H9 (cell line): ENCODE measurements around the gene RABL6. TPM values are rescaled to one million over a fixed set of nuclear protein-coding genes. Genes with fewer than 3 reads are reported as not detected.
A peak's percentile ranks its signal among the peaks of the same experiment; 100 is the strongest.

ENCODE experiments used
- DNase-seq: peaks from one replicate; pipeline ENCODE4 v3.0.0-alpha.2; 2017
- H2AFZ ChIP-seq: one replicate; pipeline ENCODE4 v1.6.1; 2013; ENCODE audit warnings: mild to moderate bottlenecking, low read length, control low read depth, moderate library complexity
- H2AK5ac ChIP-seq: 2 replicates; pipeline ENCODE4 v1.6.1; 2013; ENCODE audit warnings: low read length, control low read depth, mixed read lengths; ENCODE audit not compliant: insufficient read length
- H2BK120ac ChIP-seq: one replicate; pipeline ENCODE4 v1.6.1; 2013; ENCODE audit warnings: low read depth, mild to moderate bottlenecking, low read length, control low read depth, inconsistent platforms; ENCODE audit not compliant: poor library complexity, severe bottlenecking
- H2BK12ac ChIP-seq: 2 replicates; pipeline ENCODE4 v1.6.1; 2013; ENCODE audit warnings: low read length, control low read depth, mixed read lengths, low read depth; ENCODE audit not compliant: insufficient read length
- H2BK15ac ChIP-seq: 2 replicates; pipeline ENCODE4 v1.6.1; 2013; ENCODE audit warnings: low read depth, low read length, control low read depth
- H2BK20ac ChIP-seq: one replicate; pipeline ENCODE4 v1.6.1; 2013; ENCODE audit warnings: low read depth, mild to moderate bottlenecking, low read length, control low read depth, inconsistent platforms; ENCODE audit not compliant: poor library complexity, severe bottlenecking
- H2BK5ac ChIP-seq: 2 replicates; pipeline ENCODE4 v1.6.1; 2013; ENCODE audit warnings: low read length, control low read depth, mixed read lengths; ENCODE audit not compliant: insufficient read length
- H3K14ac ChIP-seq: 2 replicates; pipeline ENCODE4 v1.6.1; 2013; ENCODE audit warnings: low read length, control low read depth; ENCODE audit not compliant: insufficient read depth
- H3K18ac ChIP-seq: 2 replicates; pipeline ENCODE4 v1.6.1; 2013; ENCODE audit warnings: low read depth, mild to moderate bottlenecking, mixed read lengths, low read length, control low read depth; ENCODE audit not compliant: insufficient read length
- H3K23ac ChIP-seq: 2 replicates; pipeline ENCODE4 v1.6.1; 2013; ENCODE audit warnings: low read length, control low read depth, mixed read lengths, low read depth; ENCODE audit not compliant: insufficient read length
- H3K23me2 ChIP-seq: 2 replicates; pipeline ENCODE4 v1.6.1; 2013; ENCODE audit warnings: low read depth, mild to moderate bottlenecking, mixed read lengths, low read length, control low read depth; ENCODE audit not compliant: insufficient read length, poor library complexity, severe bottlenecking
- H3K27ac ChIP-seq: 2 replicates; pipeline ENCODE4 v1.5.1; 2013; ENCODE audit warnings: low read length, control low read depth, mixed read lengths, low read depth; ENCODE audit not compliant: insufficient read length
- H3K27me3 ChIP-seq: 2 replicates; pipeline ENCODE4 v1.6.1; 2013; ENCODE audit warnings: low read length, control low read depth, inconsistent platforms; ENCODE audit not compliant: insufficient read depth
- H3K4ac ChIP-seq: 2 replicates; pipeline ENCODE4 v1.6.1; 2013; ENCODE audit warnings: low read depth, mild to moderate bottlenecking, control low read depth, inconsistent platforms, low read length, moderate library complexity
- H3K4me1 ChIP-seq: 2 replicates; pipeline ENCODE4 v1.6.1; 2013; ENCODE audit warnings: low read length, control low read depth, inconsistent platforms; ENCODE audit not compliant: insufficient read depth
- H3K4me2 ChIP-seq: 2 replicates; pipeline ENCODE4 v1.6.1; 2013; ENCODE audit warnings: low read length, control low read depth, mixed read lengths; ENCODE audit not compliant: insufficient read length, insufficient read depth
- H3K56ac ChIP-seq: 2 replicates; pipeline ENCODE4 v1.6.1; 2013; ENCODE audit warnings: low read depth, mild to moderate bottlenecking, mixed read lengths, low read length, control low read depth; ENCODE audit not compliant: insufficient read length
- H3K79me1 ChIP-seq: 2 replicates; pipeline ENCODE4 v1.6.1; 2013; ENCODE audit warnings: low read depth, mild to moderate bottlenecking, moderate library complexity, low read length, control low read depth, inconsistent platforms; ENCODE audit not compliant: insufficient read depth, poor library complexity, severe bottlenecking
- H3K79me2 ChIP-seq: 2 replicates; pipeline ENCODE4 v1.6.1; 2013; ENCODE audit warnings: low read length, control low read depth, inconsistent platforms; ENCODE audit not compliant: insufficient read depth
- H3K9ac ChIP-seq: 2 replicates; pipeline ENCODE4 v1.6.1; 2013; ENCODE audit warnings: low read length, control low read depth, mixed read lengths; ENCODE audit not compliant: insufficient read length; ENCODE audit errors: extremely low read depth
- H3K9me3 ChIP-seq: one replicate; pipeline ENCODE4 v1.6.1; 2013; ENCODE audit warnings: low read depth, low read length, inconsistent platforms; ENCODE audit not compliant: control insufficient read depth
- H3T11ph ChIP-seq: one replicate; pipeline ENCODE4 v1.6.1; 2013; ENCODE audit warnings: mild to moderate bottlenecking, low read length, control low read depth, inconsistent platforms
- H4K20me1 ChIP-seq: one replicate; pipeline ENCODE4 v1.6.1; 2013; ENCODE audit not compliant: control insufficient read depth, insufficient read length, insufficient read depth
- H4K5ac ChIP-seq: 2 replicates; pipeline ENCODE4 v1.6.1; 2013; ENCODE audit warnings: low read depth, mild to moderate bottlenecking, mixed read lengths, low read length, control low read depth; ENCODE audit not compliant: insufficient read length
- H4K8ac ChIP-seq: replicated peaks from 2 replicates; pipeline ENCODE4 v1.6.1; 2013; ENCODE audit warnings: low read length, control low read depth, mixed read lengths, low read depth; ENCODE audit not compliant: insufficient read length
- H4K91ac ChIP-seq: 2 replicates; pipeline ENCODE4 v1.6.1; 2013; ENCODE audit warnings: low read depth, mild to moderate bottlenecking, moderate library complexity, mixed read lengths, low read length, control low read depth; ENCODE audit not compliant: insufficient read length
- H3K27ac Mint-ChIP-seq, 3 experiments: 2 replicates in 2 of 3; 3 replicates in 1 of 3; pipeline ENCODE4 v1.8.0; 2020 to 2021; ENCODE audit warnings: mixed read lengths in 3 of 3, mild to moderate bottlenecking in 1 of 3, moderate library complexity in 1 of 3
- H3K27me3 Mint-ChIP-seq: 2 replicates; pipeline ENCODE4 v1.8.0; 2021; ENCODE audit warnings: low read depth, mild to moderate bottlenecking, moderate library complexity, mixed read lengths
- H3K36me3 Mint-ChIP-seq, 3 experiments: 2 replicates in 2 of 3; 3 replicates in 1 of 3; pipeline ENCODE4 v1.8.0; 2020 to 2021; ENCODE audit warnings: low read depth in 3 of 3, mixed read lengths in 3 of 3; ENCODE audit not compliant: insufficient read depth in 1 of 3
- H3K4me1 Mint-ChIP-seq, 2 experiments: 2 replicates each; pipeline ENCODE4 v1.8.0; 2020; ENCODE audit warnings: mixed read lengths in 2 of 2
- H3K4me3 Mint-ChIP-seq, 2 experiments: 2 replicates in 1 of 2; 3 replicates in 1 of 2; pipeline ENCODE4 v1.8.0; 2020 to 2021; ENCODE audit warnings: mild to moderate bottlenecking in 2 of 2, mixed read lengths in 2 of 2, moderate library complexity in 1 of 2
- H3K9me3 Mint-ChIP-seq, 2 experiments: 2 replicates in 1 of 2; 3 replicates in 1 of 2; pipeline ENCODE4 v1.8.0; 2020; ENCODE audit warnings: mild to moderate bottlenecking in 2 of 2, mixed read lengths in 2 of 2, moderate library complexity in 1 of 2
- CTCF ChIP-seq: fragments of 200-600 bp; sonication (generic); conservative IDR thresholded peaks from 3 replicates; pipeline ENCODE4 v1.8.0; 2021; ENCODE audit warnings: antibody characterized with exemption, mild to moderate bottlenecking
- WGBS: extraction: QIAGEN DNeasy Blood & Tissue Kit; methylation state at CpG from one replicate; pipeline ENCODE4 v1.1.7; 2013; ENCODE audit warnings: missing lambda C conversion rate, low lambda C conversion rate, mixed read lengths; ENCODE audit not compliant: insufficient read length; ENCODE audit errors: extremely low coverage; 5-methylcytosine and 5-hydroxymethylcytosine counted together
- total RNA-seq: library from RNA; stranded (reverse); gene quantifications from 2 replicates; pipeline ENCODE4 v1.2.1, GENCODE V29; 2021

RABL6 gene
- total RNA-seq, 1 experiment from 2014 or later: 108 TPM

- Histone ChIP-seq H4K8ac (no peak overlapping the region), H3K27me3 (no peaks in the 10 kb centered on the region), H2BK20ac (no peak overlapping the region), H2AFZ (no peak overlapping the region), H3K9me3 (no peaks in the 10 kb centered on the region), H3K23ac (no peak overlapping the region), H3K18ac (no peak overlapping the region), H2AK5ac (no peak overlapping the region), H3K56ac (no peak overlapping the region), H3K79me2 (peaks cover 4% of the 10 kb centered on the region; the same call in 1 of the 2 replicates), H4K91ac (no peak overlapping the region), H3K27ac (no peak overlapping the region), H3K4ac (no peak overlapping the region), H3K14ac (peak overlapping the region; percentile 22; the same call in 1 of the 2 replicates), H3T11ph (no peak overlapping the region), H3K79me1 (peaks cover 4% of the 10 kb centered on the region), H3K9ac (no peak overlapping the region), H2BK15ac (no peak overlapping the region), H4K5ac (no peak overlapping the region), H3K4me2 (peak overlapping the region; percentile 88), H2BK12ac (no peak overlapping the region), H3K4me1 (peaks cover 3% of the 10 kb centered on the region), H3K23me2 (peaks cover 10% of the 10 kb centered on the region), H2BK5ac (no peak overlapping the region), H4K20me1 (no peaks in the 10 kb centered on the region), H2BK120ac (no peak overlapping the region)
- no peak for TF ChIP-seq CTCF
- Mint-ChIP-seq H3K9me3 (no peaks in the 10 kb centered on the region), H3K27ac (peak overlapping the region in 1 of 3 experiments; percentile 69; a peak in 2 of 7 replicates), H3K4me3 (peak overlapping the region in 1 of 2 experiments; percentile 67; a peak in 2 of 5 replicates), H3K36me3 (peaks cover 12 to 41% (median 37%) of the 10 kb centered on the region in 3 experiments), H3K27me3 (no peaks in the 10 kb centered on the region), H3K4me1 (peaks cover 7 to 23% of the 10 kb centered on the region in 2 experiments)
- DNase-seq: no peak
- no CpG with 5 or more reads among the region's 42 CpGs for WGBS
Observed at GRCh38 chr9:136821826-136822544, 14.2 kb downstream of the RABL6 start.
